IMR-90 (cell line): ENCODE measurements around the gene PTBP2. TPM values are rescaled to one million over a fixed set of nuclear protein-coding genes. Genes with fewer than 3 reads are reported as not detected.

Experiments used
- ATAC-seq: fragments of 200-7000 bp; cut with Tn5 transposase; 2 replicates; pipeline ENCODE4 v1.9.1; 2020; ENCODE audit warnings: low read depth, mild to moderate bottlenecking, moderate library complexity
- BruUV-seq: library from RNA; stranded (reverse); fragments of 400-500 nt; replicated peaks from 2 replicates; lab custom pipeline; 2021; lab: Mats Ljungman, UMichigan
- CTCF ChIA-PET: fragments of 300-600 bp; formaldehyde crosslinking; extraction: SDS; loops from one replicate; lab custom pipeline; 2021; ENCODE audit warnings: antibody characterized with exemption; lab: Yijun Ruan, JAX
- POLR2A ChIA-PET: fragments of 300-600 bp; sonication (Branson Sonifier 250); formaldehyde crosslinking; loops from one replicate; lab custom pipeline; 2022; ENCODE audit warnings: antibody characterized with exemption; ENCODE audit not compliant: unreplicated experiment; lab: Charles Lee
- DNase-seq: peaks from one replicate; pipeline ENCODE4 v3.0.0; 2013
- H2AFZ ChIP-seq: replicated peaks from 2 replicates; pipeline ENCODE3; 2013; ENCODE audit warnings: low read length, mild to moderate bottlenecking; ENCODE audit not compliant: poor library complexity
- H2AK5ac ChIP-seq: 2 replicates; pipeline ENCODE4 v1.6.1; 2013; ENCODE audit warnings: low read depth, low read length, inconsistent platforms
- H2AK9ac ChIP-seq: replicated peaks from 2 replicates; pipeline ENCODE3; 2013; ENCODE audit warnings: mild to moderate bottlenecking, low read depth, low read length, moderate library complexity; ENCODE audit not compliant: poor library complexity
- H2BK120ac ChIP-seq: 2 replicates; pipeline ENCODE4 v1.6.1; 2013; ENCODE audit warnings: low read depth, low read length, inconsistent platforms
- H2BK15ac ChIP-seq: 3 replicates; pipeline ENCODE4 v1.6.1; 2013; ENCODE audit warnings: low read depth, low read length, inconsistent platforms
- H2BK20ac ChIP-seq: 2 replicates; pipeline ENCODE4 v1.6.1; 2013; ENCODE audit warnings: low read depth, mild to moderate bottlenecking, inconsistent platforms, low read length, moderate library complexity
- H2BK5ac ChIP-seq: 2 replicates; pipeline ENCODE4 v1.6.1; 2013; ENCODE audit warnings: mild to moderate bottlenecking, low read depth, low read length, inconsistent platforms; ENCODE audit not compliant: poor library complexity, severe bottlenecking
- H3K14ac ChIP-seq: replicated peaks from 2 replicates; pipeline ENCODE4 v1.6.1; 2013; ENCODE audit warnings: low read depth, low read length, inconsistent platforms
- H3K18ac ChIP-seq: 2 replicates; pipeline ENCODE4 v1.6.1; 2013; ENCODE audit warnings: low read depth, low read length, control low read depth
- H3K23ac ChIP-seq: 2 replicates; pipeline ENCODE4 v1.6.1; 2013; ENCODE audit warnings: low read depth, low read length, inconsistent platforms
- H3K27ac ChIP-seq: 2 replicates; pipeline ENCODE4 v1.5.1; 2013; ENCODE audit warnings: mild to moderate bottlenecking, control low read depth, low read length; ENCODE audit not compliant: insufficient read depth
- H3K27me3 ChIP-seq: 2 replicates; pipeline ENCODE4 v1.6.1; 2013; ENCODE audit warnings: low read length; ENCODE audit not compliant: control insufficient read depth, insufficient read depth
- H3K36me3 ChIP-seq: 2 replicates; pipeline ENCODE4 v1.6.1; 2013; ENCODE audit warnings: low read length, mixed read lengths; ENCODE audit not compliant: control insufficient read depth, insufficient read depth
- H3K4ac ChIP-seq: 2 replicates; pipeline ENCODE4 v1.6.1; 2013; ENCODE audit warnings: low read depth, low read length, inconsistent platforms
- H3K4me1 ChIP-seq: 2 replicates; pipeline ENCODE4 v1.6.1; 2013; ENCODE audit warnings: low read length, mixed read lengths; ENCODE audit not compliant: control insufficient read depth, insufficient read depth
- H3K4me2 ChIP-seq: 2 replicates; pipeline ENCODE4 v1.6.1; 2013; ENCODE audit warnings: low read depth, mild to moderate bottlenecking, control low read depth, low read length, moderate library complexity
- H3K4me3 ChIP-seq: 2 replicates; pipeline ENCODE4 v1.5.1; 2013; ENCODE audit warnings: low read depth, mild to moderate bottlenecking, control low read depth, low read length, moderate library complexity; ENCODE audit not compliant: insufficient read depth
- H3K56ac ChIP-seq: 2 replicates; pipeline ENCODE4 v1.6.1; 2013; ENCODE audit warnings: low read length, inconsistent platforms; ENCODE audit not compliant: insufficient read depth; ENCODE audit errors: extremely low read depth
- H3K79me1 ChIP-seq, 2 experiments: 2 replicates each; pipeline ENCODE4 v1.6.1; 2013; ENCODE audit warnings: low read length in 2 of 2, inconsistent platforms in 1 of 2, low read depth in 1 of 2
- H3K9ac ChIP-seq: 2 replicates; pipeline ENCODE4 v1.6.1; 2013; ENCODE audit warnings: low read depth, low read length, control low read depth
- H3K9me1 ChIP-seq: 2 replicates; pipeline ENCODE4 v1.6.1; 2013; ENCODE audit warnings: low read length, inconsistent platforms; ENCODE audit not compliant: insufficient read depth
- H3K9me3 ChIP-seq: 2 replicates; pipeline ENCODE4 v1.6.1; 2013; ENCODE audit warnings: low read length; ENCODE audit not compliant: control insufficient read depth, insufficient read depth
- H4K20me1 ChIP-seq: 2 replicates; pipeline ENCODE4 v1.6.1; 2013; ENCODE audit warnings: low read length, inconsistent platforms; ENCODE audit not compliant: insufficient read depth
- H4K5ac ChIP-seq: 2 replicates; pipeline ENCODE4 v1.6.1; 2013; ENCODE audit warnings: mild to moderate bottlenecking, low read depth, low read length, control low read depth
- H4K8ac ChIP-seq, 2 experiments: 2 replicates each; pipeline ENCODE4 v1.6.1; 2013; ENCODE audit warnings: low read depth in 2 of 2, low read length in 2 of 2, control low read depth in 1 of 2, inconsistent platforms in 1 of 2
- H4K91ac ChIP-seq: 2 replicates; pipeline ENCODE4 v1.6.1; 2013; ENCODE audit warnings: low read depth, low read length, inconsistent platforms; ENCODE audit not compliant: insufficient read depth
- BHLHE40 ChIP-seq: fragments of 150-350 bp; IDR thresholded peaks from 2 replicates; pipeline ENCODE4 v1.6.1; 2016; ENCODE audit warnings: mild to moderate bottlenecking, low read depth, low read length
- CEBPB ChIP-seq: IDR thresholded peaks from 2 replicates; pipeline ENCODE4 v1.6.1; 2012; ENCODE audit warnings: low read depth, low read length, improper control_type of control experiment
- CHD1 ChIP-seq: IDR thresholded peaks from 2 replicates; pipeline ENCODE4 v1.6.1; 2012; ENCODE audit warnings: low read depth, low read length, improper control_type of control experiment
- CTCF ChIP-seq: conservative IDR thresholded peaks from 2 replicates; pipeline ENCODE4 v1.5.1; 2012; ENCODE audit warnings: mild to moderate bottlenecking, low read depth, low read length, improper control_type of control experiment
- ELK1 ChIP-seq: fragments of 150-350 bp; IDR thresholded peaks from 2 replicates; pipeline ENCODE4 v1.6.1; 2016; ENCODE audit warnings: low read depth, mild to moderate bottlenecking, low read length, moderate library complexity, borderline replicate concordance
- FOS ChIP-seq: fragments of 150-350 bp; IDR thresholded peaks from 2 replicates; pipeline ENCODE4 v1.6.1; 2016; ENCODE audit warnings: low read depth, low read length
- MAFK ChIP-seq: IDR thresholded peaks from 2 replicates; pipeline ENCODE4 v1.6.1; 2012; ENCODE audit warnings: low read depth, low read length, improper control_type of control experiment
- MAZ ChIP-seq: IDR thresholded peaks from 2 replicates; pipeline ENCODE4 v1.6.1; 2012; ENCODE audit warnings: low read depth, mild to moderate bottlenecking, low read length, improper control_type of control experiment, moderate library complexity, borderline replicate concordance
- MXI1 ChIP-seq: IDR thresholded peaks from 2 replicates; pipeline ENCODE4 v1.6.1; 2012; ENCODE audit warnings: low read depth, mild to moderate bottlenecking, low read length, moderate library complexity, borderline replicate concordance
- NFE2L2 ChIP-seq: fragments of 150-350 bp; IDR thresholded peaks from 2 replicates; pipeline ENCODE4 v1.6.1; 2016; ENCODE audit warnings: low read depth, mild to moderate bottlenecking, low read length
- POLR2A ChIP-seq: IDR thresholded peaks from 2 replicates; pipeline ENCODE4 v1.6.1; 2012; ENCODE audit warnings: mild to moderate bottlenecking, low read depth, low read length
- RAD21 ChIP-seq: IDR thresholded peaks from 2 replicates; pipeline ENCODE4 v1.6.1; 2012; ENCODE audit warnings: low read length, improper control_type of control experiment
- RCOR1 ChIP-seq: IDR thresholded peaks from 2 replicates; pipeline ENCODE4 v1.6.1; 2012; ENCODE audit warnings: mild to moderate bottlenecking, low read length, improper control_type of control experiment; ENCODE audit not compliant: insufficient replicate concordance
- RFX5 ChIP-seq: IDR thresholded peaks from 2 replicates; pipeline ENCODE4 v1.8.0; 2012; ENCODE audit warnings: low read depth, mild to moderate bottlenecking, low read length, moderate library complexity
- SMC3 ChIP-seq: fragments of 150-350 bp; IDR thresholded peaks from 2 replicates; pipeline ENCODE4 v1.6.1; 2016; ENCODE audit warnings: low read depth, mild to moderate bottlenecking, antibody characterized with exemption, low read length, moderate library complexity
- USF2 ChIP-seq: fragments of 150-350 bp; IDR thresholded peaks from 2 replicates; pipeline ENCODE4 v1.6.1; 2017; ENCODE audit warnings: mild to moderate bottlenecking, antibody characterized with exemption, low read length, low read depth
- WGBS, 2 experiments: methylation state at CpG; one replicate each; pipeline versions ENCODE4 v1.1.5 to v1.1.7; 2013; ENCODE audit warnings: missing lambda C conversion rate in 2 of 2; ENCODE audit not compliant: insufficient read length in 1 of 2; ENCODE audit errors: extremely low coverage in 2 of 2; 5-methylcytosine and 5-hydroxymethylcytosine counted together
- dilution Hi-C: fragments of 300-500 bp; cut with HindIII; formaldehyde crosslinking; loops from one replicate; pipeline ENCODE4 v1.14.3; 2018; ENCODE audit warnings: low sequenced_read_pairs; ENCODE audit not compliant: unreplicated experiment
- in situ Hi-C: fragments of 300-500 bp; cut with MboI; formaldehyde crosslinking; loops from 3 replicates; pipeline ENCODE4 v1.14.3; 2019; ENCODE audit warnings: low sequenced_read_pairs, inconsistent platforms, mixed read lengths
- intact Hi-C: fragments of 100-400 bp; cut with micrococcal nuclease; formaldehyde crosslinking; loops from 2 replicates; pipeline ENCODE4 v1.10.0; 2022
- polyA plus RNA-seq, 3 experiments: library from polyadenylated mRNA; depleted of rRNA; stranded (reverse); fragments of >200 nt; gene quantifications; 2 replicates each; pipeline ENCODE4 v1.2.3, GENCODE V29; 2012; ENCODE audit warnings: low replicate concordance in 1 of 3
- total RNA-seq: library from RNA; depleted of rRNA; stranded (reverse); fragments of >200 nt; gene quantifications from 2 replicates; pipeline ENCODE4 v1.2.3, GENCODE V29; 2012

PTBP2 gene
- total and polyA plus RNA-seq, 2 of the 4 experiments (the other 2 are of a cell fraction): 9.7 to 37.8 TPM

GRCh38 chr1:96727860-96728259 is 6.3 kb downstream of the PTBP2 start:
- Histone ChIP-seq H3K4me3 (no peak overlapping the region), H3K27ac (no peak overlapping the region), H3K36me3 (peaks cover 25% of the 10 kb centered on the region), H3K9ac (no peak overlapping the region), H2BK20ac (no peak overlapping the region), H2BK120ac (no peak overlapping the region), H3K4me1 (no peaks in the 10 kb centered on the region; the same call in none of the 2 replicates), H4K91ac (no peak overlapping the region), H3K4ac (no peak overlapping the region), H3K79me1 (peaks cover 6 to 27% of the 10 kb centered on the region in 2 experiments; a peak in 3 of 4 replicates), H3K9me3 (no peaks in the 10 kb centered on the region), H3K27me3 (no peaks in the 10 kb centered on the region), H4K5ac (no peak overlapping the region), H2AFZ (no peak overlapping the region), H2BK15ac (no peak overlapping the region), H2AK9ac (no peak overlapping the region), H4K20me1 (peaks cover 35% of the 10 kb centered on the region; the same call in 1 of the 2 replicates), H2AK5ac (no peak overlapping the region), H3K9me1 (no peaks in the 10 kb centered on the region), H3K4me2 (no peak overlapping the region; the same call in 1 of the 2 replicates), H4K8ac (no peak overlapping the region), H3K56ac (no peak overlapping the region), H3K18ac (no peak overlapping the region), H3K14ac (no peak overlapping the region), H2BK5ac (no peak overlapping the region), H3K23ac (no peak overlapping the region)
- in situ Hi-C loops: no loop called here
- ATAC-seq (no peak), DNase-seq (no peak)
- intact Hi-C loops: loop anchor here (10.0 kb wide), 3 partner anchors 163 to 773 kb away; no protein-coding TSS in a partner anchor
- CTCF ChIA-PET: no interaction called here
- POLR2A ChIA-PET: no interaction called here
- no TSS peak for BruUV-seq
- dilution Hi-C loops: no loop called here
- TF ChIP-seq CEBPB: no peak
- no peak for TF ChIP-seq CHD1
- no peak for TF ChIP-seq BHLHE40
- no peak for TF ChIP-seq MAZ
- no peak for TF ChIP-seq MAFK
- no peak for TF ChIP-seq RAD21
- TF ChIP-seq NFE2L2: no peak
- TF ChIP-seq RFX5: no peak
- no peak for TF ChIP-seq SMC3
- no peak for TF ChIP-seq ELK1
- no peak for TF ChIP-seq USF2
- no peak for TF ChIP-seq RCOR1
- no peak for TF ChIP-seq POLR2A
- TF ChIP-seq CTCF: no peak
- no peak for TF ChIP-seq FOS
- no peak for TF ChIP-seq MXI1
- no CpG with 5 or more reads among the region's 3 CpGs for WGBS, 2 experiments
